K562 (cell line): ENCODE data around the gene MAN1A1. TPM values are rescaled to one million over a fixed set of nuclear protein-coding genes. Genes with fewer than 3 reads are reported as not detected.
A peak's percentile ranks its signal among the peaks of the same experiment; 100 is the strongest.

Experiments used
- DPF2 ChIP-seq: fragments of 450-650 bp; IDR thresholded peaks from 2 replicates; pipeline ENCODE4 v1.6.1; 2016
- FOXK1 ChIP-seq: sonication (generic); formaldehyde crosslinking; IDR thresholded peaks from 2 replicates; pipeline ENCODE4 v1.8.0; 2022; ENCODE audit warnings: missing genetic modification reagents, mild to moderate bottlenecking, borderline replicate concordance
- JUNB ChIP-seq: fragments of 450-650 bp; formaldehyde crosslinking; conservative IDR thresholded peaks from 2 replicates; pipeline ENCODE4 v1.4.0; 2020; ENCODE audit warnings: mild to moderate bottlenecking
- MECOM ChIP-seq: fragments of 250-450 bp; sonication (Bioruptor Pico); IDR thresholded peaks from 2 replicates; pipeline ENCODE4 v1.8.0; 2022; ENCODE audit warnings: inconsistent platforms
- MTA3 ChIP-seq: fragments of 450-650 bp; formaldehyde crosslinking; IDR thresholded peaks from 2 replicates; pipeline ENCODE4 v1.6.1; 2017; ENCODE audit warnings: mild to moderate bottlenecking, borderline replicate concordance
- MYC ChIP-seq, 2 experiments: fragments of 250-450 bp in 1 of 2; sonication (Bioruptor Pico) in 1 of 2; IDR thresholded peaks; 2 replicates each; pipeline versions ENCODE4 v1.5.1 to v1.6.1; 2012 to 2021; ENCODE audit warnings: low read depth in 2 of 2, borderline replicate concordance in 1 of 2, improper control_type of control experiment in 1 of 2, low read length in 1 of 2, mild to moderate bottlenecking in 1 of 2, moderate library complexity in 1 of 2
- MYNN ChIP-seq, 2 experiments: sonication (generic); formaldehyde crosslinking in 1 of 2; IDR thresholded peaks; 2 replicates each; pipeline versions ENCODE4 v1.5.0 to v1.6.1; 2016 to 2020; ENCODE audit warnings: antibody characterized with exemption in 1 of 2, missing genetic modification reagents in 1 of 2
- NCOA6 ChIP-seq: fragments of 450-650 bp; IDR thresholded peaks from 2 replicates; pipeline ENCODE4 v1.6.1; 2017; ENCODE audit warnings: mild to moderate bottlenecking
- SPI1 ChIP-seq: IDR thresholded peaks from 2 replicates; pipeline ENCODE4 v1.6.1; 2011; ENCODE audit warnings: low read depth, low read length, control low read depth, borderline replicate concordance
- ZNF408 ChIP-seq: fragments of 250-450 bp; sonication (Bioruptor Pico); IDR thresholded peaks from 2 replicates; pipeline ENCODE4 v1.4.0; 2020; ENCODE audit warnings: low read depth, mild to moderate bottlenecking, moderate library complexity
- ZNF77 ChIP-seq: fragments of 250-450 bp; sonication (Bioruptor Pico); IDR thresholded peaks from 2 replicates; pipeline ENCODE4 v1.5.0; 2020
- polyA plus RNA-seq, 8 experiments: library from polyadenylated mRNA; depleted of rRNA in 4 of 8; stranded (reverse) in 5 of 8; unstranded in 3 of 8; fragments of >200 nt; fragmentation: Nextera tagmentation in 2 of 8; fragmentation: Illumina TruSeq in 1 of 8; extraction: Ambion mirVana in 2 of 8; extraction: Trizol in 1 of 8; gene quantifications; 2 replicates each; pipeline versions ENCODE4 v1.2.1 to v1.2.3, GENCODE V29; 2011 to 2014; ENCODE audit warnings: inconsistent platforms in 1 of 8, missing spikeins in 1 of 8
- total RNA-seq, 7 experiments: library from RNA; depleted of rRNA in 6 of 7; stranded (reverse); fragments of >200 nt in 6 of 7; fragmentation: Illumina TruSeq in 2 of 7; extraction: Trizol in 2 of 7; gene quantifications; 2 replicates each; pipeline versions ENCODE4 v1.2.1 to v1.2.3, GENCODE V29; 2011 to 2021; ENCODE audit warnings: low replicate concordance in 1 of 7
- TF ChIP-seq, protein P1 (sequence below): fragments of 250-450 bp; sonication (Bioruptor Pico); IDR thresholded peaks from 2 replicates; pipeline ENCODE4 v1.8.0; 2021; ENCODE audit warnings: moderate library complexity, mild to moderate bottlenecking, inconsistent platforms
- TF ChIP-seq, protein P2 (sequence below): fragments of 250-450 bp; sonication (Bioruptor Pico); IDR thresholded peaks from 2 replicates; pipeline ENCODE4 v1.5.0; 2020; ENCODE audit warnings: mild to moderate bottlenecking, borderline replicate concordance
- TF ChIP-seq, protein P3 (sequence below): fragments of 450-650 bp; IDR thresholded peaks from 2 replicates; pipeline ENCODE4 v1.6.1; 2016; ENCODE audit warnings: borderline replicate concordance
- TF ChIP-seq, protein P4 (sequence below), 2 experiments: fragments of 200-800 bp in 1 of 2; sonication (Bioruptor generic) in 1 of 2; sonication (generic) in 1 of 2; formaldehyde crosslinking in 1 of 2; IDR thresholded peaks in 1 of 2; conservative IDR thresholded peaks in 1 of 2; 2 replicates each; pipeline versions ENCODE4 v1.5.0 to v1.6.1; 2016 to 2020; ENCODE audit warnings: missing compliant biosample characterization in 1 of 2, missing genetic modification characterization in 1 of 2, missing genetic modification reagents in 1 of 2
- TF ChIP-seq, protein P5 (sequence below): sonication (generic); formaldehyde crosslinking; IDR thresholded peaks from 2 replicates; pipeline ENCODE4 v1.8.0; 2022; ENCODE audit warnings: mild to moderate bottlenecking, missing genetic modification reagents

MAN1A1 gene
- total and polyA plus RNA-seq, 9 of the 15 experiments (the other 6 are each of a cell fraction or from before 2014, with no cell fraction given): 24.5 to 78.4 (median 59.7) TPM

DNA sequence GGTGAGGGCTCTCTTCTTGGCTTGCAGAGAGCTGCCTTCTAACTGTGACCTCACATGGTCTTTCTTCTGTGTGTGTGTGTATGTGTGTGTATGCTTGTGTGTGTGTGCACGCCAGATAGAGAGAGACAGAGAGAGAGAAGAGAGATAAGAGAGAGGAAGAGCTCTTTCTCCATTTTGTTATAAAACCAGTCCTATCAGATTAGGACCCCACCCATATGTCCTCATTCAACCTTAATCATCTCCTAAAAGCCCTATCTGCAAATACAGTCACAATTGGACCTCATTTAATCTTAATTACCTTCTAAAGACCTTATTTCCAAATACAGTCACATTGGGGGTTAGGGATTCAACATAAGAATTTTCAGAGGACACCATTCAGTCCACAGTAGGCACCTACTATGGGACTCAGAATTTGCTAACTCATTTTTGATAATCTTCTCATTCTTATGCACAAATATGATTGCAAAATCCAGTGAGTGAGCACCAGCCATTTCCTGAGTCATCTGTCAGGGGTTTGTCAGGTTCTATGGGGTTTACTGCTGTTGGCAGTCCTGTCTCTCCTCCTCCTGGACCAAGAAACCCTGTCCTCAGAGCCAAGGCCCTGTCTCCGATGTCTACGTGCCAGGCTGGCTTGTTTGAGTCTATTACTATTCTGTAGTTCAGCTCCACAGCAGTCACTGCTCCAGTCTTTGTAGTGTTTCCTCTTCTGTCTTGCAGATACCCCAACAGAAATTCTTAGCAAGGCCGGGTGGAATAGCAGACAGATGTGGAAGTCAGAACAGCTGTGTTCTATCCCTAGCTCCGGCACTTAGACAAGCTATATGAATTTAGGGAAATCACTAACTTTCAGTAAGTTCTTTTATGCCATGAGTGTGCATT lies 212.1 kb downstream of the MAN1A1 start (continued):
- TF ChIP-seq, protein P1, sequence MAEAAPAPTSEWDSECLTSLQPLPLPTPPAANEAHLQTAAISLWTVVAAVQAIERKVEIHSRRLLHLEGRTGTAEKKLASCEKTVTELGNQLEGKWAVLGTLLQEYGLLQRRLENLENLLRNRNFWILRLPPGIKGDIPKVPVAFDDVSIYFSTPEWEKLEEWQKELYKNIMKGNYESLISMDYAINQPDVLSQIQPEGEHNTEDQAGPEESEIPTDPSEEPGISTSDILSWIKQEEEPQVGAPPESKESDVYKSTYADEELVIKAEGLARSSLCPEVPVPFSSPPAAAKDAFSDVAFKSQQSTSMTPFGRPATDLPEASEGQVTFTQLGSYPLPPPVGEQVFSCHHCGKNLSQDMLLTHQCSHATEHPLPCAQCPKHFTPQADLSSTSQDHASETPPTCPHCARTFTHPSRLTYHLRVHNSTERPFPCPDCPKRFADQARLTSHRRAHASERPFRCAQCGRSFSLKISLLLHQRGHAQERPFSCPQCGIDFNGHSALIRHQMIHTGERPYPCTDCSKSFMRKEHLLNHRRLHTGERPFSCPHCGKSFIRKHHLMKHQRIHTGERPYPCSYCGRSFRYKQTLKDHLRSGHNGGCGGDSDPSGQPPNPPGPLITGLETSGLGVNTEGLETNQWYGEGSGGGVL (CRISPR knock-in tag): no peak
- no peak for TF ChIP-seq FOXK1 (CRISPR knock-in tag)
- TF ChIP-seq, protein P2, sequence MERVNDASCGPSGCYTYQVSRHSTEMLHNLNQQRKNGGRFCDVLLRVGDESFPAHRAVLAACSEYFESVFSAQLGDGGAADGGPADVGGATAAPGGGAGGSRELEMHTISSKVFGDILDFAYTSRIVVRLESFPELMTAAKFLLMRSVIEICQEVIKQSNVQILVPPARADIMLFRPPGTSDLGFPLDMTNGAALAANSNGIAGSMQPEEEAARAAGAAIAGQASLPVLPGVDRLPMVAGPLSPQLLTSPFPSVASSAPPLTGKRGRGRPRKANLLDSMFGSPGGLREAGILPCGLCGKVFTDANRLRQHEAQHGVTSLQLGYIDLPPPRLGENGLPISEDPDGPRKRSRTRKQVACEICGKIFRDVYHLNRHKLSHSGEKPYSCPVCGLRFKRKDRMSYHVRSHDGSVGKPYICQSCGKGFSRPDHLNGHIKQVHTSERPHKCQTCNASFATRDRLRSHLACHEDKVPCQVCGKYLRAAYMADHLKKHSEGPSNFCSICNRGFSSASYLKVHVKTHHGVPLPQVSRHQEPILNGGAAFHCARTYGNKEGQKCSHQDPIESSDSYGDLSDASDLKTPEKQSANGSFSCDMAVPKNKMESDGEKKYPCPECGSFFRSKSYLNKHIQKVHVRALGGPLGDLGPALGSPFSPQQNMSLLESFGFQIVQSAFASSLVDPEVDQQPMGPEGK: no peak
- TF ChIP-seq, protein P3, sequence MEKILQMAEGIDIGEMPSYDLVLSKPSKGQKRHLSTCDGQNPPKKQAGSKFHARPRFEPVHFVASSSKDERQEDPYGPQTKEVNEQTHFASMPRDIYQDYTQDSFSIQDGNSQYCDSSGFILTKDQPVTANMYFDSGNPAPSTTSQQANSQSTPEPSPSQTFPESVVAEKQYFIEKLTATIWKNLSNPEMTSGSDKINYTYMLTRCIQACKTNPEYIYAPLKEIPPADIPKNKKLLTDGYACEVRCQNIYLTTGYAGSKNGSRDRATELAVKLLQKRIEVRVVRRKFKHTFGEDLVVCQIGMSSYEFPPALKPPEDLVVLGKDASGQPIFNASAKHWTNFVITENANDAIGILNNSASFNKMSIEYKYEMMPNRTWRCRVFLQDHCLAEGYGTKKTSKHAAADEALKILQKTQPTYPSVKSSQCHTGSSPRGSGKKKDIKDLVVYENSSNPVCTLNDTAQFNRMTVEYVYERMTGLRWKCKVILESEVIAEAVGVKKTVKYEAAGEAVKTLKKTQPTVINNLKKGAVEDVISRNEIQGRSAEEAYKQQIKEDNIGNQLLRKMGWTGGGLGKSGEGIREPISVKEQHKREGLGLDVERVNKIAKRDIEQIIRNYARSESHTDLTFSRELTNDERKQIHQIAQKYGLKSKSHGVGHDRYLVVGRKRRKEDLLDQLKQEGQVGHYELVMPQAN: 0 out of 2 replicates have a peak, but pooled peaks have one; percentile 37
- peak; percentile 52 for TF ChIP-seq MYC (IDR thresholded peaks at IDR 0.05; ENCODE audit: low read depth, low read length)
- no peak for TF ChIP-seq MYC (CRISPR knock-in tag; IDR thresholded peaks at IDR 0.05; ENCODE audit: borderline replicate concordance, low read depth)
- TF ChIP-seq JUNB (CRISPR knock-in tag): no peak
- TF ChIP-seq, protein P4, sequence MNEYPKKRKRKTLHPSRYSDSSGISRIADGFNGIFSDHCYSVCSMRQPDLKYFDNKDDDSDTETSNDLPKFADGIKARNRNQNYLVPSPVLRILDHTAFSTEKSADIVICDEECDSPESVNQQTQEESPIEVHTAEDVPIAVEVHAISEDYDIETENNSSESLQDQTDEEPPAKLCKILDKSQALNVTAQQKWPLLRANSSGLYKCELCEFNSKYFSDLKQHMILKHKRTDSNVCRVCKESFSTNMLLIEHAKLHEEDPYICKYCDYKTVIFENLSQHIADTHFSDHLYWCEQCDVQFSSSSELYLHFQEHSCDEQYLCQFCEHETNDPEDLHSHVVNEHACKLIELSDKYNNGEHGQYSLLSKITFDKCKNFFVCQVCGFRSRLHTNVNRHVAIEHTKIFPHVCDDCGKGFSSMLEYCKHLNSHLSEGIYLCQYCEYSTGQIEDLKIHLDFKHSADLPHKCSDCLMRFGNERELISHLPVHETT (CRISPR knock-in tag; conservative IDR thresholded peaks at IDR 0.05 in 1 of 2, IDR thresholded peaks at IDR 0.05 in 1 of 2): peak in 1 of 2 experiments; percentile 38; a peak in 1 of 4 replicates
- peak; percentile 38; the same call in 1 of the 2 replicates for TF ChIP-seq SPI1
- TF ChIP-seq, protein P5, sequence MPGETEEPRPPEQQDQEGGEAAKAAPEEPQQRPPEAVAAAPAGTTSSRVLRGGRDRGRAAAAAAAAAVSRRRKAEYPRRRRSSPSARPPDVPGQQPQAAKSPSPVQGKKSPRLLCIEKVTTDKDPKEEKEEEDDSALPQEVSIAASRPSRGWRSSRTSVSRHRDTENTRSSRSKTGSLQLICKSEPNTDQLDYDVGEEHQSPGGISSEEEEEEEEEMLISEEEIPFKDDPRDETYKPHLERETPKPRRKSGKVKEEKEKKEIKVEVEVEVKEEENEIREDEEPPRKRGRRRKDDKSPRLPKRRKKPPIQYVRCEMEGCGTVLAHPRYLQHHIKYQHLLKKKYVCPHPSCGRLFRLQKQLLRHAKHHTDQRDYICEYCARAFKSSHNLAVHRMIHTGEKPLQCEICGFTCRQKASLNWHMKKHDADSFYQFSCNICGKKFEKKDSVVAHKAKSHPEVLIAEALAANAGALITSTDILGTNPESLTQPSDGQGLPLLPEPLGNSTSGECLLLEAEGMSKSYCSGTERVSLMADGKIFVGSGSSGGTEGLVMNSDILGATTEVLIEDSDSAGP: no peak
- TF ChIP-seq NCOA6: peak; percentile 60; the same call in 1 of the 2 replicates
- peak; percentile 97 for TF ChIP-seq MECOM (CRISPR knock-in tag)
- peak; percentile 67; the same call in 1 of the 2 replicates for TF ChIP-seq MTA3
- TF ChIP-seq ZNF77 (CRISPR knock-in tag): no peak
- peak; percentile 99 for TF ChIP-seq DPF2
- TF ChIP-seq MYNN (IDR thresholded peaks at IDR 0.05): peak; percentile 86
- no peak for TF ChIP-seq MYNN (CRISPR knock-in tag; IDR thresholded peaks at IDR 0.05)
- no peak for TF ChIP-seq ZNF408 (CRISPR knock-in tag)
